WTC11 (cell line): ENCODE data around the gene PDK4. TPM values are rescaled to one million over a fixed set of nuclear protein-coding genes. Genes with fewer than 3 reads are reported as not detected.

Experiments
- ATAC-seq: fragments of 200-7000 bp; cut with Tn5 transposase; 2 replicates; pipeline ENCODE4 v1.10.0; 2021; ENCODE audit warnings: mild to moderate bottlenecking, moderate library complexity
- CTCF ChIA-PET: fragments of 300-600 bp; sonication (Branson Sonifier 250); formaldehyde crosslinking; loops from one replicate; lab custom pipeline; 2021; ENCODE audit warnings: antibody characterized with exemption; lab: Charles Lee
- POLR2A ChIA-PET: fragments of 350-600 bp; sonication (Branson Sonifier 250); formaldehyde crosslinking; loops from one replicate; lab custom pipeline; 2021; ENCODE audit warnings: antibody characterized with exemption; lab: Charles Lee
- DNase-seq: peaks from one replicate; pipeline ENCODE4 v3.0.0; 2021; ENCODE audit warnings: low spot score
- H3K27ac Mint-ChIP-seq: 2 replicates; pipeline ENCODE4 v1.8.0; 2021; ENCODE audit warnings: mixed read lengths
- H3K27me3 Mint-ChIP-seq: 2 replicates; pipeline ENCODE4 v1.8.0; 2021; ENCODE audit warnings: low read depth, mild to moderate bottlenecking, moderate library complexity, mixed read lengths
- H3K36me3 Mint-ChIP-seq: 2 replicates; pipeline ENCODE4 v1.8.0; 2021; ENCODE audit warnings: mixed read lengths
- H3K4me1 Mint-ChIP-seq: 2 replicates; pipeline ENCODE4 v1.8.0; 2022; ENCODE audit warnings: mixed read lengths
- H3K4me3 Mint-ChIP-seq: 2 replicates; pipeline ENCODE4 v1.8.0; 2021; ENCODE audit warnings: mild to moderate bottlenecking, moderate library complexity, mixed read lengths
- H3K9me3 Mint-ChIP-seq: 2 replicates; pipeline ENCODE4 v1.8.0; 2021; ENCODE audit warnings: mixed read lengths
- GABPB1 ChIP-seq: sonication (generic); formaldehyde crosslinking; IDR thresholded peaks from 2 replicates; pipeline ENCODE4 v1.8.1; 2023; ENCODE audit warnings: mild to moderate bottlenecking, missing genetic modification reagents
- GTF2I ChIP-seq: fragments of 250-450 bp; sonication (Bioruptor Pico); conservative IDR thresholded peaks from 2 replicates; pipeline ENCODE4 v1.4.0; 2021; ENCODE audit warnings: mild to moderate bottlenecking
- KAT7 ChIP-seq: sonication (generic); formaldehyde crosslinking; IDR thresholded peaks from 2 replicates; pipeline ENCODE4 v1.8.1; 2023; ENCODE audit warnings: missing genetic modification reagents, mild to moderate bottlenecking, borderline replicate concordance
- NFYB ChIP-seq: sonication (generic); formaldehyde crosslinking; conservative IDR thresholded peaks from 2 replicates; pipeline ENCODE4 v1.8.0; 2022; ENCODE audit warnings: low read depth, missing genetic modification reagents
- SOX15 ChIP-seq: fragments of 250-450 bp; sonication (Bioruptor Pico); IDR thresholded peaks from 2 replicates; pipeline ENCODE4 v1.9.0; 2021; ENCODE audit warnings: mild to moderate bottlenecking
- TEAD4 ChIP-seq: sonication (generic); formaldehyde crosslinking; IDR thresholded peaks from 2 replicates; pipeline ENCODE4 v1.8.0; 2022; ENCODE audit warnings: mild to moderate bottlenecking, missing genetic modification reagents
- ZNF121 ChIP-seq: sonication (generic); formaldehyde crosslinking; IDR thresholded peaks from 2 replicates; pipeline ENCODE4 v1.8.0; 2023; ENCODE audit warnings: missing genetic modification reagents
- ZNF671 ChIP-seq: fragments of 250-450 bp; sonication (Bioruptor Pico); IDR thresholded peaks from 2 replicates; pipeline ENCODE4 v1.8.0; 2021; ENCODE audit warnings: mild to moderate bottlenecking
- total RNA-seq: library from RNA; stranded (reverse); gene quantifications from 3 replicates; pipeline ENCODE4 v1.2.3, GENCODE V29; 2021
- TF ChIP-seq, protein P1 (sequence below): sonication (generic); formaldehyde crosslinking; IDR thresholded peaks from 2 replicates; pipeline ENCODE4 v1.8.0; 2022; ENCODE audit warnings: mild to moderate bottlenecking, missing genetic modification reagents
- TF ChIP-seq, protein P2 (sequence below): sonication (generic); formaldehyde crosslinking; IDR thresholded peaks from 2 replicates; pipeline ENCODE4 v1.8.0; 2022; ENCODE audit warnings: missing genetic modification reagents
- TF ChIP-seq, protein P3 (sequence below): sonication (generic); formaldehyde crosslinking; IDR thresholded peaks from 2 replicates; pipeline ENCODE4 v1.8.1; 2023; ENCODE audit warnings: mild to moderate bottlenecking, missing genetic modification reagents, moderate library complexity
- TF ChIP-seq, protein P4 (sequence below): fragments of 250-450 bp; sonication (Bioruptor Pico); IDR thresholded peaks from 2 replicates; pipeline ENCODE4 v2.1.2; 2022; ENCODE audit warnings: mild to moderate bottlenecking, moderate library complexity
- TF ChIP-seq, protein P5 (sequence below): sonication (generic); formaldehyde crosslinking; IDR thresholded peaks from 2 replicates; pipeline ENCODE4 v1.8.1; 2022; ENCODE audit warnings: low read depth, missing genetic modification reagents, borderline replicate concordance
- TF ChIP-seq, protein P6 (sequence below): sonication (generic); formaldehyde crosslinking; IDR thresholded peaks from 2 replicates; pipeline ENCODE4 v1.8.0; 2022; ENCODE audit warnings: mild to moderate bottlenecking, missing genetic modification reagents
- TF ChIP-seq, protein P7 (sequence below): sonication (generic); formaldehyde crosslinking; IDR thresholded peaks from 2 replicates; pipeline ENCODE4 v1.8.0; 2022; ENCODE audit warnings: mild to moderate bottlenecking, missing genetic modification reagents

Gene PDK4
- total RNA-seq, 1 experiment from 2014 or later, result 0.31 TPM

DNA sequence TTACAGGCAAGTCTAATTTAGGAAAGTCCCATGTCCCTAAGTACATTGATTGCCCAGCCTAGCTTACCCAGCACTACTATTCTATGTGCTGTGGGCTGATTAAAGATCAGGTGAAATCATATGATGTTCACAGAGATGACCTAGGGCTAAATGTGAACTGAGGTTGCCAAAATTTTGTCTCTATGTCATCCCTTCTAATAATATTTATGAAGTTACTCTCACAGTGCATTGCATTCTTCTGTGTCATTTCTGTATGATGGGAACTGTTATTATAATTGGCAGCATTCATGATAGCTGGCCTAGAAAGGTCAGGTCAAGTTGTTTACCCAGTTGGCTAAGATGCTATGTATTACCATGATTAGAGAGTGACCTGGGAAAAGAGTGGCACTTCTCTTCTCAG lies 2.8 kb upstream of the PDK4 start (continued):
- TF ChIP-seq, protein P1, sequence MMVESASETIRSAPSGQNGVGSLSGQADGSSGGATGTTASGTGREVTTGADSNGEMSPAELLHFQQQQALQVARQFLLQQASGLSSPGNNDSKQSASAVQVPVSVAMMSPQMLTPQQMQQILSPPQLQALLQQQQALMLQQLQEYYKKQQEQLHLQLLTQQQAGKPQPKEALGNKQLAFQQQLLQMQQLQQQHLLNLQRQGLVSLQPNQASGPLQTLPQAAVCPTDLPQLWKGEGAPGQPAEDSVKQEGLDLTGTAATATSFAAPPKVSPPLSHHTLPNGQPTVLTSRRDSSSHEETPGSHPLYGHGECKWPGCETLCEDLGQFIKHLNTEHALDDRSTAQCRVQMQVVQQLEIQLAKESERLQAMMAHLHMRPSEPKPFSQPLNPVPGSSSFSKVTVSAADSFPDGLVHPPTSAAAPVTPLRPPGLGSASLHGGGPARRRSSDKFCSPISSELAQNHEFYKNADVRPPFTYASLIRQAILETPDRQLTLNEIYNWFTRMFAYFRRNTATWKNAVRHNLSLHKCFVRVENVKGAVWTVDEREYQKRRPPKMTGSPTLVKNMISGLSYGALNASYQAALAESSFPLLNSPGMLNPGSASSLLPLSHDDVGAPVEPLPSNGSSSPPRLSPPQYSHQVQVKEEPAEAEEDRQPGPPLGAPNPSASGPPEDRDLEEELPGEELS, result no peak

DNA sequence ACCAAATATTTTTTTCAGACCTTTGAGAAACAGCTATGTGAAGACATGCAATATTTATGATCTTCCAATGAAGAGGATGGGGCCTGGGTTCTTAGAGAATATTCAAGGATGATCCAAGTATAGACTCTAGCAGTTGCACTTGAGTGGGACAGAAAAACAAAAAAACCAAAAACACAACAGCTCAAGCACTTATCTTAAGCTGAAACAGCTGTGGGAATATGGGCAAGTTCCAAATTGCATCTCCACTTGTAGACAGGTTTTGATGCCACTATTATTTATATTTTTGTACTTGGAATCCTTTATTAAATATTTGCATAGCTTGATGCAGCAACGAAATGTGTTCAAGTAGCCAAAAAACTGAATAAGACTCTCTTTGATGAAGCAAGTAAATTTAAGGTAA lies 2.2 kb upstream of the PDK4 start:
- no peak overlapping the region for H3K4me3 Mint-ChIP-seq
- H3K9me3 Mint-ChIP-seq, result no peaks in the 10 kb centered on the region
- DNase-seq (no peak), ATAC-seq (no peak)
- no peak overlapping the region for H3K27ac Mint-ChIP-seq
- H3K27me3 Mint-ChIP-seq, result peaks cover 53% of the 10 kb centered on the region
- H3K36me3 Mint-ChIP-seq, result no peaks in the 10 kb centered on the region
- H3K4me1 Mint-ChIP-seq, result peaks cover 8% of the 10 kb centered on the region; the same call in 1 of the 2 replicates
- ChIA-PET CTCF (interaction anchor here (0.9 kb wide), 1 partner anchor 85 kb away, joined by 3 read pairs; no protein-coding TSS in a partner anchor), POLR2A (no interaction called here)
- TF ChIP-seq GTF2I, result no peak
- TF ChIP-seq ZNF671 (CRISPR knock-in tag), result no peak
- TF ChIP-seq KAT7 (CRISPR knock-in tag), result no peak

DNA sequence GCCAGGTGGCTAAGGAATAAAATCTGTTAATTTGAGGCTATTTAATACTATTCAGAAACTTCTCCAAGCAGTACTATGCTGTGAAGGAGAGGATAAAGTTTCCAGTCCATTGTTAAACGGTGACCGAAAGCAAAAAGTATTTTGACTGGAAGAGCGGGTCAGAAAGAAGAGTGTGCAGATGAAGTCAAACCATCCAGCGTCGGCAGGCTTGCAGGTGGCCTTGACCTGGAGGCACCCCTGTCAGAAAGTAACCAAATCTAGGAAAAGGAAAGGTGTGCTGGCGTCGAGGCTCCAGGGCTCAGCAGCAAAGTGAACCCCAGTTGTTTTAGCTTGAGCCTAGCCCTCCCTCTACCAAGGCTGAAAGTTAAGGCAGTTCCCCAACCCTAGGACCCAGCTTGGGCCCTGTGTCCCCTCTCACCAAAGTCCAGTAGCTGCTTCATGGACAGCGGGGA lies 544 bp downstream of the PDK4 start:
- DNase-seq (no peak), ATAC-seq (no peak)
- TF ChIP-seq, protein P2, sequence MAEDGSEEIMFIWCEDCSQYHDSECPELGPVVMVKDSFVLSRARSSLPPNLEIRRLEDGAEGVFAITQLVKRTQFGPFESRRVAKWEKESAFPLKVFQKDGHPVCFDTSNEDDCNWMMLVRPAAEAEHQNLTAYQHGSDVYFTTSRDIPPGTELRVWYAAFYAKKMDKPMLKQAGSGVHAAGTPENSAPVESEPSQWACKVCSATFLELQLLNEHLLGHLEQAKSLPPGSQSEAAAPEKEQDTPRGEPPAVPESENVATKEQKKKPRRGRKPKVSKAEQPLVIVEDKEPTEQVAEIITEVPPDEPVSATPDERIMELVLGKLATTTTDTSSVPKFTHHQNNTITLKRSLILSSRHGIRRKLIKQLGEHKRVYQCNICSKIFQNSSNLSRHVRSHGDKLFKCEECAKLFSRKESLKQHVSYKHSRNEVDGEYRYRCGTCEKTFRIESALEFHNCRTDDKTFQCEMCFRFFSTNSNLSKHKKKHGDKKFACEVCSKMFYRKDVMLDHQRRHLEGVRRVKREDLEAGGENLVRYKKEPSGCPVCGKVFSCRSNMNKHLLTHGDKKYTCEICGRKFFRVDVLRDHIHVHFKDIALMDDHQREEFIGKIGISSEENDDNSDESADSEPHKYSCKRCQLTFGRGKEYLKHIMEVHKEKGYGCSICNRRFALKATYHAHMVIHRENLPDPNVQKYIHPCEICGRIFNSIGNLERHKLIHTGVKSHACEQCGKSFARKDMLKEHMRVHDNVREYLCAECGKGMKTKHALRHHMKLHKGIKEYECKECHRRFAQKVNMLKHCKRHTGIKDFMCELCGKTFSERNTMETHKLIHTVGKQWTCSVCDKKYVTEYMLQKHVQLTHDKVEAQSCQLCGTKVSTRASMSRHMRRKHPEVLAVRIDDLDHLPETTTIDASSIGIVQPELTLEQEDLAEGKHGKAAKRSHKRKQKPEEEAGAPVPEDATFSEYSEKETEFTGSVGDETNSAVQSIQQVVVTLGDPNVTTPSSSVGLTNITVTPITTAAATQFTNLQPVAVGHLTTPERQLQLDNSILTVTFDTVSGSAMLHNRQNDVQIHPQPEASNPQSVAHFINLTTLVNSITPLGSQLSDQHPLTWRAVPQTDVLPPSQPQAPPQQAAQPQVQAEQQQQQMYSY, result no peak
- TF ChIP-seq, protein P3, sequence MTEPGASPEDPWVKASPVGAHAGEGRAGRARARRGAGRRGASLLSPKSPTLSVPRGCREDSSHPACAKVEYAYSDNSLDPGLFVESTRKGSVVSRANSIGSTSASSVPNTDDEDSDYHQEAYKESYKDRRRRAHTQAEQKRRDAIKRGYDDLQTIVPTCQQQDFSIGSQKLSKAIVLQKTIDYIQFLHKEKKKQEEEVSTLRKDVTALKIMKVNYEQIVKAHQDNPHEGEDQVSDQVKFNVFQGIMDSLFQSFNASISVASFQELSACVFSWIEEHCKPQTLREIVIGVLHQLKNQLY (CRISPR knock-in tag), result no peak
- TF ChIP-seq SOX15, result no peak
- TF ChIP-seq TEAD4 (CRISPR knock-in tag), result no peak
- no peaks in the 10 kb centered on the region for H3K9me3 Mint-ChIP-seq
- peak overlapping the region; percentile 84 for H3K4me3 Mint-ChIP-seq
- CTCF ChIA-PET, result interaction anchor here (1.0 kb wide), 1 partner anchor 51 kb away, joined by 3 read pairs; no protein-coding TSS in a partner anchor
- H3K4me1 Mint-ChIP-seq, result peaks cover 8% of the 10 kb centered on the region; the same call in 1 of the 2 replicates
- POLR2A ChIA-PET, result no interaction called here
- no peak overlapping the region for H3K27ac Mint-ChIP-seq
- H3K27me3 Mint-ChIP-seq, result peaks cover 57% of the 10 kb centered on the region
- H3K36me3 Mint-ChIP-seq, result no peaks in the 10 kb centered on the region

DNA sequence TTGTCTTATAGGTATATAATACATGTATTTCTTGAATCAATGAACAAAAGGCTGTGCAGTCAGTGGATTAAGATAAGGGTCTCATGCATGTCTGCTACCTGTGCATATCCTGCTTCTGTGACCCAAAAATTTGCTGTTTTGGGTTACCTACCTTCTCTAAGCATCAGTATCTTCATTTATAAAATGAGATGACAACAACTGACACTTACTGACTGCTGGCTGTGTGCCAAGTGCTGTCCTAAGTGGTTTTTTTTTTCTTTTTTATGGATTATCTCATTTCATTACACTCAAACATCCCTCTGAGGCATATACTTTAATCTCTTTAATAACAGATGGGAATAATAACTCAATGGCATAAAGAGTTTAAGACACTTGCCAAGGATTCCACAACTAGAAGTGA lies 2.1 kb downstream of the PDK4 start:
- ChIA-PET CTCF (no interaction called here), POLR2A (no interaction called here)
- H3K27ac Mint-ChIP-seq, result no peak overlapping the region
- H3K36me3 Mint-ChIP-seq, result no peaks in the 10 kb centered on the region
- H3K4me3 Mint-ChIP-seq, result no peak overlapping the region
- peaks cover 10% of the 10 kb centered on the region for H3K4me1 Mint-ChIP-seq
- no peak for ATAC-seq
- peaks cover 47% of the 10 kb centered on the region for H3K27me3 Mint-ChIP-seq
- no peaks in the 10 kb centered on the region for H3K9me3 Mint-ChIP-seq
- no peak for DNase-seq
- TF ChIP-seq, protein P1, result no peak
- TF ChIP-seq KAT7 (CRISPR knock-in tag) (no peak), NFYB (CRISPR knock-in tag) (no peak), ZNF121 (CRISPR knock-in tag) (no peak), GABPB1 (CRISPR knock-in tag) (no peak), GTF2I (no peak)
- TF ChIP-seq, protein P4, sequence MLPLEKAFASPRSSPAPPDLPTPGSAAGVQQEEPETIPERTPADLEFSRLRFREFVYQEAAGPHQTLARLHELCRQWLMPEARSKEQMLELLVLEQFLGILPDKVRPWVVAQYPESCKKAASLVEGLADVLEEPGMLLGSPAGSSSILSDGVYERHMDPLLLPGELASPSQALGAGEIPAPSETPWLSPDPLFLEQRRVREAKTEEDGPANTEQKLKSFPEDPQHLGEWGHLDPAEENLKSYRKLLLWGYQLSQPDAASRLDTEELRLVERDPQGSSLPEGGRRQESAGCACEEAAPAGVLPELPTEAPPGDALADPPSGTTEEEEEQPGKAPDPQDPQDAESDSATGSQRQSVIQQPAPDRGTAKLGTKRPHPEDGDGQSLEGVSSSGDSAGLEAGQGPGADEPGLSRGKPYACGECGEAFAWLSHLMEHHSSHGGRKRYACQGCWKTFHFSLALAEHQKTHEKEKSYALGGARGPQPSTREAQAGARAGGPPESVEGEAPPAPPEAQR (CRISPR knock-in tag), result no peak
- TF ChIP-seq, protein P5, sequence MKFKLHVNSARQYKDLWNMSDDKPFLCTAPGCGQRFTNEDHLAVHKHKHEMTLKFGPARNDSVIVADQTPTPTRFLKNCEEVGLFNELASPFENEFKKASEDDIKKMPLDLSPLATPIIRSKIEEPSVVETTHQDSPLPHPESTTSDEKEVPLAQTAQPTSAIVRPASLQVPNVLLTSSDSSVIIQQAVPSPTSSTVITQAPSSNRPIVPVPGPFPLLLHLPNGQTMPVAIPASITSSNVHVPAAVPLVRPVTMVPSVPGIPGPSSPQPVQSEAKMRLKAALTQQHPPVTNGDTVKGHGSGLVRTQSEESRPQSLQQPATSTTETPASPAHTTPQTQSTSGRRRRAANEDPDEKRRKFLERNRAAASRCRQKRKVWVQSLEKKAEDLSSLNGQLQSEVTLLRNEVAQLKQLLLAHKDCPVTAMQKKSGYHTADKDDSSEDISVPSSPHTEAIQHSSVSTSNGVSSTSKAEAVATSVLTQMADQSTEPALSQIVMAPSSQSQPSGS, result no peak
- TF ChIP-seq, protein P6, sequence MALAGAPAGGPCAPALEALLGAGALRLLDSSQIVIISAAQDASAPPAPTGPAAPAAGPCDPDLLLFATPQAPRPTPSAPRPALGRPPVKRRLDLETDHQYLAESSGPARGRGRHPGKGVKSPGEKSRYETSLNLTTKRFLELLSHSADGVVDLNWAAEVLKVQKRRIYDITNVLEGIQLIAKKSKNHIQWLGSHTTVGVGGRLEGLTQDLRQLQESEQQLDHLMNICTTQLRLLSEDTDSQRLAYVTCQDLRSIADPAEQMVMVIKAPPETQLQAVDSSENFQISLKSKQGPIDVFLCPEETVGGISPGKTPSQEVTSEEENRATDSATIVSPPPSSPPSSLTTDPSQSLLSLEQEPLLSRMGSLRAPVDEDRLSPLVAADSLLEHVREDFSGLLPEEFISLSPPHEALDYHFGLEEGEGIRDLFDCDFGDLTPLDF (CRISPR knock-in tag), result no peak
- TF ChIP-seq, protein P7, sequence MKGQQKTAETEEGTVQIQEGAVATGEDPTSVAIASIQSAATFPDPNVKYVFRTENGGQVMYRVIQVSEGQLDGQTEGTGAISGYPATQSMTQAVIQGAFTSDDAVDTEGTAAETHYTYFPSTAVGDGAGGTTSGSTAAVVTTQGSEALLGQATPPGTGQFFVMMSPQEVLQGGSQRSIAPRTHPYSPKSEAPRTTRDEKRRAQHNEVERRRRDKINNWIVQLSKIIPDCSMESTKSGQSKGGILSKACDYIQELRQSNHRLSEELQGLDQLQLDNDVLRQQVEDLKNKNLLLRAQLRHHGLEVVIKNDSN (CRISPR knock-in tag), result no peak
